Heart left ventricle (tissue), 16 donors: ENCODE measurements around the gene STAC2. TPM values are rescaled to one million over a fixed set of nuclear protein-coding genes. Genes with fewer than 3 reads are reported as not detected.

Experiments
- ATAC-seq, 4 donors: fragments of 200-7000 bp; cut with Tn5 transposase; one replicate each; pipeline ENCODE4 v1.9.1; 2020 to 2022; ENCODE audit warnings: moderate library complexity in 4 of 4, mild to moderate bottlenecking in 3 of 4, moderate number of reproducible peaks in 1 of 4
- DNase-seq, 5 donors: peaks; one replicate each; pipeline ENCODE4 v3.0.0-alpha.2; 2020
- H3K27ac ChIP-seq, 12 donors: fragments of 200-600 bp; sonication (generic) in 4 of 12; one replicate each; pipeline versions ENCODE4 v1.5.0 to v1.8.0; 2016 to 2022; ENCODE audit warnings: mild to moderate bottlenecking in 2 of 12
- H3K27me3 ChIP-seq, 9 donors: fragments of 200-600 bp; sonication (generic) in 2 of 9; one replicate each; pipeline versions ENCODE4 v1.5.1 to v1.8.0; 2016 to 2022; ENCODE audit warnings: mild to moderate bottlenecking in 3 of 9
- H3K36me3 ChIP-seq, 9 donors: fragments of 200-600 bp; sonication (generic) in 2 of 9; one replicate each; pipeline versions ENCODE4 v1.5.0 to v1.8.0; 2018 to 2022; ENCODE audit warnings: mild to moderate bottlenecking in 2 of 9
- H3K4me1 ChIP-seq, 12 donors: fragments of 200-600 bp; sonication (generic) in 4 of 12; one replicate each; pipeline versions ENCODE4 v1.5.0 to v1.8.0; 2016 to 2022; ENCODE audit warnings: mild to moderate bottlenecking in 3 of 12
- H3K4me3 ChIP-seq, 12 donors: fragments of 200-600 bp; sonication (generic) in 4 of 12; one replicate each; pipeline versions ENCODE4 v1.5.0 to v1.8.0; 2017 to 2022; ENCODE audit warnings: mild to moderate bottlenecking in 9 of 12, moderate library complexity in 4 of 12
- H3K9me3 ChIP-seq, 12 donors: fragments of 200-600 bp; sonication (generic) in 4 of 12; one replicate each; pipeline versions ENCODE4 v1.5.0 to v1.8.0; 2016 to 2022; ENCODE audit warnings: mild to moderate bottlenecking in 1 of 12
- CTCF ChIP-seq, 12 donors: fragments of 200-600 bp; sonication (generic) in 4 of 12; IDR thresholded peaks; one replicate each; pipeline versions ENCODE4 v1.5.0 to v1.8.0; 2018 to 2022; ENCODE audit warnings: antibody characterized with exemption in 12 of 12, mild to moderate bottlenecking in 5 of 12
- POLR2A ChIP-seq, 2 donors: fragments of 450-650 bp; IDR thresholded peaks; one replicate each; pipeline ENCODE4 v1.6.1; 2017; ENCODE audit warnings: antibody characterized with exemption in 2 of 2, mild to moderate bottlenecking in 2 of 2, moderate library complexity in 2 of 2
- WGBS, 4 donors: extraction: QIAGEN DNeasy Blood & Tissue Kit in 2 of 4; methylation state at CpG; one replicate each; pipeline versions ENCODE4 v1.1.5 to v1.1.7; 2013 to 2018; 5-methylcytosine and 5-hydroxymethylcytosine counted together
- intact Hi-C, 10 donors: fragments of 100-400 bp; cut with DNase I; formaldehyde crosslinking; loops; one replicate each; pipeline versions ENCODE4 v1.11.1 to v1.14.2; 2022
- polyA plus RNA-seq, 2 donors: library from polyadenylated mRNA; stranded (reverse); fragments of 200-250 nt; gene quantifications; one replicate each; pipeline ENCODE4 v1.2.3, GENCODE V29; 2013
- total RNA-seq, 9 donors: library from RNA; depleted of rRNA in 2 of 9; stranded (reverse); fragments of >200 nt in 2 of 9; fragmentation: NEBNext Ultra II Directional in 3 of 9; extraction: Animal tissue kit (Norgen Biotek cat#: 25700) in 3 of 9; gene quantifications; one replicate each; pipeline versions ENCODE4 v1.1.0 to v1.2.4, GENCODE V29; 2016 to 2023
- donor health status: ischemic (EF 13 %, LVEDD 7.1; RV severe dilation, severe dysfunction).
- donor health status: healthy with polysubstance abuse.
- donor health status: DM: no; HTN: yes; CAD: no.
- donor health status: DM: no; HTN: no; CAD: no.
- donor health status: ischemic (EF 25% LVEDD 6.9; RV normal size, moderate dysfunction).
- donor health status: ischemic (EF 25% LVEDD 5.7; RV mildly dilated, moderate dysfunction).
- donor health status: healthy.
- donor health status: DM: yes; HTN: yes; CAD: no.
- donor health status: ischemic (EF 35%, LVEDD 5.7; RV mildly dilated, moderate dysfunction).
- donor health status: nonischemic (EF 11% LVEDD 7.7; RV severe dilation, severe dysfunction).
- donor health status: DM: yes; HTN: yes; CAD: no.
- donor health status: PGD.
- donor health status: ischemic (EF 29% LVEDD 5.4; RV normal size, mild dysfunction).
- donor health status: nonischemic (EF 23%, LVEDD 6.1; RV moderate dilation, normal function).

STAC2 gene
- total and polyA plus RNA-seq, 11 donors: 0.16 to 5.3 (median 0.36) TPM

GRCh38 chr17:39238311-39238972 is 12.7 kb upstream of the STAC2 start:
- Histone ChIP-seq H3K9me3 (no peaks in the 10 kb centered on the region), H3K4me3 (peak overlapping the region in 1 of 12 donors; percentile 5), H3K4me1 (peaks cover 0 to 15% (median 0%) of the 10 kb centered on the region in 12 donors), H3K36me3 (no peaks in the 10 kb centered on the region), H3K27ac (peak overlapping the region in 1 of 12 donors; percentile 40), H3K27me3 (peaks cover 0 to 27% (median 0%) of the 10 kb centered on the region in 9 donors)
- DNase-seq (peak in 3 of 5 donors; percentile 62 to 69 (median 68)), ATAC-seq (peak; percentile 37 to 72 (median 64))
- 9 to 33% (median 28%) methylated on average over 7 to 15 of the region's 15 CpGs for WGBS, 4 donors
- intact Hi-C loops: loop anchor here in 3 of 10 donors (10.0 kb wide), 3 partner anchors 54 to 254 kb away; partner anchors contain the start of gene ARL5C (in 1 of the 3)
- TF ChIP-seq CTCF (IDR thresholded peaks at IDR 0.05): no peak
- no peak for TF ChIP-seq POLR2A (IDR thresholded peaks at IDR 0.05)

GRCh38 chr17:39237586-39237985 is 11.8 kb upstream of the STAC2 start:
- Histone ChIP-seq H3K36me3 (no peaks in the 10 kb centered on the region), H3K27ac (no peak overlapping the region), H3K27me3 (peaks cover 0 to 35% (median 4%) of the 10 kb centered on the region in 9 donors), H3K4me1 (peaks cover 0 to 15% (median 0%) of the 10 kb centered on the region in 12 donors), H3K4me3 (no peak overlapping the region), H3K9me3 (no peaks in the 10 kb centered on the region)
- intact Hi-C loops: loop anchor here in 3 of 10 donors (10.0 kb wide), 3 partner anchors 53 to 253 kb away; partner anchors contain the start of gene ARL5C (in 1 of the 3)
- 80 to 90% (median 82%) methylated on average over 4 to 7 of the region's 7 CpGs for WGBS, 4 donors
- DNase-seq (peak in 1 of 5 donors; percentile 41), ATAC-seq (no peak)
- TF ChIP-seq POLR2A (IDR thresholded peaks at IDR 0.05) (no peak), CTCF (IDR thresholded peaks at IDR 0.05) (no peak)

- H3K4me3 ChIP-seq: no peak overlapping the region
- H3K9me3 ChIP-seq: no peaks in the 10 kb centered on the region
- peaks cover 0 to 41% (median 9%) of the 10 kb centered on the region in 9 donors for H3K27me3 ChIP-seq
- no peak for ATAC-seq
- WGBS, 4 donors: 77 to 85% (median 81%) methylated on average over 5 to 6 of the region's 6 CpGs; no CpG with 5 or more reads in 1 of the 4 donors
- intact Hi-C loops: loop anchor here in 3 of 10 donors (10.0 kb wide), 3 partner anchors 52 to 252 kb away; partner anchors contain the start of gene ARL5C (in 1 of the 3)
- peaks cover 0 to 19% (median 3%) of the 10 kb centered on the region in 12 donors for H3K4me1 ChIP-seq
- DNase-seq: peak in 1 of 5 donors; percentile 23
- no peak for TF ChIP-seq POLR2A (IDR thresholded peaks at IDR 0.05)
- no peaks in the 10 kb centered on the region for H3K36me3 ChIP-seq
- no peak overlapping the region for H3K27ac ChIP-seq
Observed at GRCh38 chr17:39236981-39237441, 11.3 kb upstream of the STAC2 start.

- Histone ChIP-seq H3K27me3 (peaks cover 0 to 46% (median 13%) of the 10 kb centered on the region in 9 donors), H3K4me1 (peaks cover 0 to 24% (median 8%) of the 10 kb centered on the region in 12 donors), H3K4me3 (no peak overlapping the region), H3K9me3 (no peaks in the 10 kb centered on the region), H3K27ac (no peak overlapping the region), H3K36me3 (no peaks in the 10 kb centered on the region)
- peak in 1 of 5 donors; percentile 33 for DNase-seq
- intact Hi-C loops: loop anchor here in 3 of 10 donors (10.0 kb wide), 3 partner anchors 52 to 252 kb away; partner anchors contain the start of gene ARL5C (in 1 of the 3)
- no peak for ATAC-seq
- WGBS, 4 donors: 54 to 72% (median 56%) methylated on average over 4 to 5 of the region's 5 CpGs
- TF ChIP-seq POLR2A (IDR thresholded peaks at IDR 0.05) (no peak), CTCF (IDR thresholded peaks at IDR 0.05) (no peak)
Observed at GRCh38 chr17:39236450-39236927, 10.7 kb upstream of the STAC2 start.
